Endothelial cell of umbilical vein (primary cell): ENCODE measurements around the gene FECH. TPM values are rescaled to one million over a fixed set of nuclear protein-coding genes. Genes with fewer than 3 reads are reported as not detected.

Experiments
- BruUV-seq: library from RNA; stranded (reverse); fragments of 400-500 nt; replicated peaks from 2 replicates; lab custom pipeline; 2021; lab: Mats Ljungman, UMichigan
- CTCF ChIA-PET: fragments of 300-600, 350-600 bp; sonication (Branson Sonifier 250); formaldehyde crosslinking; loops from one replicate; lab custom pipeline; 2021; ENCODE audit warnings: antibody characterized with exemption, inconsistent platforms; lab: Charles Lee
- POLR2A ChIA-PET: fragments of 300-600, 350-600 bp; sonication (Branson Sonifier 250); formaldehyde crosslinking; loops from one replicate; lab custom pipeline; 2021; ENCODE audit warnings: antibody characterized with exemption, inconsistent platforms; lab: Charles Lee
- DNase-seq: peaks from one replicate; pipeline ENCODE4 v3.0.0-alpha.2; 2011; ENCODE audit warnings: low read depth, low spot score
- FAIRE-seq: peaks from 2 replicates; lab custom pipeline; 2011; peaks lifted over from hg19 to GRCh38; lab: Jason Lieb, UNC
- H2AFZ ChIP-seq: 2 replicates; pipeline ENCODE4 v1.6.0; 2012; ENCODE audit warnings: low read depth, low read length, control low read depth, inconsistent platforms
- H3K27ac ChIP-seq: 2 replicates; pipeline ENCODE4 v1.5.1; 2011; ENCODE audit warnings: low read depth, mild to moderate bottlenecking, control low read depth, low read length, moderate library complexity; ENCODE audit not compliant: insufficient read depth
- H3K27me3 ChIP-seq, 2 experiments: 2 replicates each; pipeline versions ENCODE4 v1.6.0 to v1.6.1; 2011; ENCODE audit warnings: low read length in 2 of 2, mixed read lengths in 1 of 2; ENCODE audit not compliant: control insufficient read depth in 2 of 2, insufficient read depth in 2 of 2
- H3K36me3 ChIP-seq, 2 experiments: 2 replicates in 1 of 2; 3 replicates in 1 of 2; pipeline ENCODE4 v1.5.1; 2011; ENCODE audit warnings: low read length in 2 of 2, mild to moderate bottlenecking in 1 of 2, moderate library complexity in 1 of 2; ENCODE audit not compliant: control insufficient read depth in 2 of 2, insufficient read depth in 2 of 2; ENCODE audit errors: extremely low read depth in 1 of 2
- H3K4me1 ChIP-seq: 3 replicates; pipeline ENCODE4 v1.5.1; 2011; ENCODE audit warnings: mild to moderate bottlenecking, low read length; ENCODE audit not compliant: control insufficient read depth, insufficient read depth; ENCODE audit errors: extremely low read depth
- H3K4me2 ChIP-seq: 2 replicates; pipeline ENCODE4 v1.6.1; 2011; ENCODE audit warnings: low read length, control low read depth, mixed read lengths; ENCODE audit not compliant: insufficient read depth
- H3K4me3 ChIP-seq, 3 experiments: fragments of 200-600 bp in 1 of 3; sonication (generic), shearing (Covaris generic) in 1 of 3; replicated peaks in 1 of 3; 2 replicates each; pipeline ENCODE4 v1.5.1; 2011 to 2016; ENCODE audit warnings: control low read depth in 3 of 3, low read length in 3 of 3, mild to moderate bottlenecking in 2 of 3, inconsistent platforms in 1 of 3, low read depth in 1 of 3, moderate library complexity in 1 of 3; ENCODE audit not compliant: insufficient read depth in 1 of 3
- H3K79me2 ChIP-seq: 2 replicates; pipeline ENCODE4 v1.6.0; 2012; ENCODE audit warnings: low read length, inconsistent platforms; ENCODE audit not compliant: control insufficient read depth, insufficient read depth
- H3K9ac ChIP-seq: replicated peaks from 2 replicates; pipeline ENCODE3; 2011; ENCODE audit warnings: low read length, control low read depth; ENCODE audit not compliant: insufficient read depth; ENCODE audit errors: extremely low read depth
- H3K9me1 ChIP-seq: replicated peaks from 3 replicates; pipeline ENCODE4 v1.6.0; 2011; ENCODE audit warnings: mild to moderate bottlenecking, low read length; ENCODE audit not compliant: control insufficient read depth, insufficient read depth; ENCODE audit errors: extremely low read depth
- H3K9me3 ChIP-seq: replicated peaks from 2 replicates; pipeline ENCODE4 v1.5.1; 2012; ENCODE audit warnings: low read length, inconsistent platforms; ENCODE audit not compliant: control insufficient read depth, insufficient read depth
- H4K20me1 ChIP-seq: replicated peaks from 2 replicates; pipeline ENCODE3; 2011; ENCODE audit warnings: mild to moderate bottlenecking, low read length; ENCODE audit not compliant: control insufficient read depth, insufficient read depth; ENCODE audit errors: extremely low read depth
- CTCF ChIP-seq, 2 donors: IDR thresholded peaks; 1 replicate in 1 of 2; 2 replicates in 1 of 2; pipeline ENCODE4 v1.5.1; 2011; ENCODE audit warnings: low read length in 2 of 2, mild to moderate bottlenecking in 2 of 2, moderate library complexity in 2 of 2, control low read depth in 1 of 2, inconsistent platforms in 1 of 2, low read depth in 1 of 2; ENCODE audit not compliant: insufficient read depth in 1 of 2; ENCODE audit errors: extremely low read depth in 1 of 2
- EZH2 ChIP-seq: IDR thresholded peaks from 2 replicates; pipeline ENCODE4 v1.6.1; 2012; ENCODE audit warnings: borderline replicate concordance, low read depth, mild to moderate bottlenecking, moderate library complexity, low read length, inconsistent platforms; ENCODE audit not compliant: severe bottlenecking
- MAX ChIP-seq: IDR thresholded peaks from 2 replicates; pipeline ENCODE4 v1.6.1; 2011; ENCODE audit not compliant: insufficient read depth, insufficient read length
- POLR2A ChIP-seq: IDR thresholded peaks from 2 replicates; pipeline ENCODE4 v1.6.1; 2012; ENCODE audit warnings: low read depth, mild to moderate bottlenecking, control low read depth, low read length
- POLR2AphosphoS5 ChIP-seq: IDR thresholded peaks from 2 replicates; pipeline ENCODE4 v1.6.1; 2012; ENCODE audit warnings: low read depth, mild to moderate bottlenecking, control low read depth, low read length, moderate library complexity; ENCODE audit not compliant: insufficient read depth
- dilution Hi-C: fragments of 300-500 bp; cut with MboI; formaldehyde crosslinking; loops from one replicate; pipeline ENCODE4 v1.15.0; 2019; ENCODE audit warnings: low sequenced_read_pairs; ENCODE audit not compliant: extremely low pct_ligation_motif_present
- intact Hi-C: fragments of 100-400 bp; cut with micrococcal nuclease; formaldehyde crosslinking; loops from one replicate; pipeline ENCODE4 v1.10.0; 2022
- polyA plus RNA-seq, 4 experiments: library from polyadenylated mRNA; depleted of rRNA in 3 of 4; stranded (reverse) in 3 of 4; unstranded in 1 of 4; fragments of >200 nt; gene quantifications; 2 replicates each; pipeline versions ENCODE4 v1.2.1 to v1.2.3, GENCODE V29; 2011 to 2012; ENCODE audit warnings: missing spikeins in 1 of 4
- total RNA-seq: library from RNA; stranded (reverse); gene quantifications from 2 replicates; pipeline ENCODE4 v1.2.3, GENCODE V29; 2021

Gene FECH
- total and polyA plus RNA-seq, 2 donors (not counting 3 experiments of a cell fraction or from before 2014, with no cell fraction given): 25.3 to 27.9 TPM

GRCh38 chr18:57587098-57587661, 678 bp upstream of the FECH start:
- H2AFZ ChIP-seq: peak overlapping the region; percentile 99
- no peaks in the 10 kb centered on the region for H3K9me1 ChIP-seq
- FAIRE-seq (no peak), DNase-seq (no peak)
- ChIA-PET CTCF (interaction anchor here (1.6 kb wide), 2 partner anchors 25 to 535 kb away, joined by 4 read pairs; no protein-coding TSS in a partner anchor), POLR2A (no interaction called here)
- dilution Hi-C loops: no loop called here
- peaks cover 0 to 3% of the 10 kb centered on the region in 2 experiments for H3K36me3 ChIP-seq
- intact Hi-C loops: no loop called here
- H3K27me3 ChIP-seq: no peaks in the 10 kb centered on the region
- H3K9ac ChIP-seq: peak overlapping the region; percentile 85
- H3K4me3 ChIP-seq: peak overlapping the region in 1 of 3 experiments; percentile 88
- no peak for TF ChIP-seq POLR2A
- no peak for TF ChIP-seq POLR2AphosphoS5
- no peak for TF ChIP-seq MAX
- TF ChIP-seq CTCF (IDR thresholded peaks at IDR 0.05; ENCODE audit: extremely low read depth in 1 of 2, insufficient read depth in 1 of 2, low read depth in 1 of 2, low read length in 2 of 2): no peak
- TF ChIP-seq EZH2: no peak
- peak overlapping the region; percentile 19 for H3K27ac ChIP-seq
- H3K79me2 ChIP-seq: no peaks in the 10 kb centered on the region
- BruUV-seq: no TSS peak
- no peaks in the 10 kb centered on the region for H3K9me3 ChIP-seq
- H3K4me1 ChIP-seq: peaks cover 11% of the 10 kb centered on the region
- H3K4me2 ChIP-seq: peak overlapping the region; percentile 98
- no peaks in the 10 kb centered on the region for H4K20me1 ChIP-seq
